ENCODE results near the gene LTB.
A peak's percentile ranks its signal among the peaks of the same experiment; 100 is the strongest.

The LTB gene

GRCh38 chr6:31582230-31582643 is at the start of gene LTB:
Gene LTB (minus strand): TSS chr6:31582424. CDS start chr6:31582417, 7 bp downstream.
- no peak for DNase-seq (ENCODE audit: extremely low read depth, low read depth)
- peak within 1 kb of the TSS; percentile 64 for H3K4me3 ChIP-seq (replicated peaks; ENCODE audit: low read depth, low read length)
- TF ChIP-seq, protein P1, sequence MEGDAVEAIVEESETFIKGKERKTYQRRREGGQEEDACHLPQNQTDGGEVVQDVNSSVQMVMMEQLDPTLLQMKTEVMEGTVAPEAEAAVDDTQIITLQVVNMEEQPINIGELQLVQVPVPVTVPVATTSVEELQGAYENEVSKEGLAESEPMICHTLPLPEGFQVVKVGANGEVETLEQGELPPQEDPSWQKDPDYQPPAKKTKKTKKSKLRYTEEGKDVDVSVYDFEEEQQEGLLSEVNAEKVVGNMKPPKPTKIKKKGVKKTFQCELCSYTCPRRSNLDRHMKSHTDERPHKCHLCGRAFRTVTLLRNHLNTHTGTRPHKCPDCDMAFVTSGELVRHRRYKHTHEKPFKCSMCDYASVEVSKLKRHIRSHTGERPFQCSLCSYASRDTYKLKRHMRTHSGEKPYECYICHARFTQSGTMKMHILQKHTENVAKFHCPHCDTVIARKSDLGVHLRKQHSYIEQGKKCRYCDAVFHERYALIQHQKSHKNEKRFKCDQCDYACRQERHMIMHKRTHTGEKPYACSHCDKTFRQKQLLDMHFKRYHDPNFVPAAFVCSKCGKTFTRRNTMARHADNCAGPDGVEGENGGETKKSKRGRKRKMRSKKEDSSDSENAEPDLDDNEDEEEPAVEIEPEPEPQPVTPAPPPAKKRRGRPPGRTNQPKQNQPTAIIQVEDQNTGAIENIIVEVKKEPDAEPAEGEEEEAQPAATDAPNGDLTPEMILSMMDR (IDR thresholded peaks at IDR 0.05; ENCODE audit: low read depth, low read length, missing control alignments), result no peak

- no peak overlapping the region for H3K4me3 ChIP-seq (replicated peaks; ENCODE audit: low read depth, low read length)
- TF ChIP-seq, protein P1 (IDR thresholded peaks at IDR 0.05; ENCODE audit: low read depth, low read length, missing control alignments), result no peak
- no peak for DNase-seq (ENCODE audit: extremely low read depth, low read depth)
Measured at GRCh38 chr6:31631681-31632278, 49.6 kb upstream of the LTB start.

DNA sequence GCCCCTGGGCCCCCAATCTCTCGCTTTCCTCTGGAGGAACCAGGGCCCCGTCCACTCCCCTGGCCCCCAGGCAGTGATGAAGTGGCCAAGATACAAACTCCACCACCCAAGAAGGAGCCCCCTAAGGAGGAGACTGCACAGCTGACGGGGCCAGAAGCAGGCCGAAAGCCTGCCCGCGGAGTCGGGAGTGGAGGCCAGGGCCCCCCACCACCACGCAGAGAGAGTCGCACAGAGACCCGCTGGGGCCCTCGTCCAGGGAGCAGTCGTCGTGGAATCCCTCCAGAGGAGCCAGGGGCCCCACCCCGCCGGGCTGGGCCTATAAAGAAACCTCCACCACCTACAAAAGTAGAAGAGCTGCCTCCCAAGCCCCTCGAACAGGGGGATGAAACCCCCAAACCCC is 49.0 kb upstream of the LTB start:
- no peak overlapping the region for H3K4me3 ChIP-seq (replicated peaks; ENCODE audit: low read depth, low read length)
- TF ChIP-seq, protein P1 (IDR thresholded peaks at IDR 0.05; ENCODE audit: low read depth, low read length, missing control alignments), result no peak
- no peak for DNase-seq (ENCODE audit: extremely low read depth, low read depth)

DNA sequence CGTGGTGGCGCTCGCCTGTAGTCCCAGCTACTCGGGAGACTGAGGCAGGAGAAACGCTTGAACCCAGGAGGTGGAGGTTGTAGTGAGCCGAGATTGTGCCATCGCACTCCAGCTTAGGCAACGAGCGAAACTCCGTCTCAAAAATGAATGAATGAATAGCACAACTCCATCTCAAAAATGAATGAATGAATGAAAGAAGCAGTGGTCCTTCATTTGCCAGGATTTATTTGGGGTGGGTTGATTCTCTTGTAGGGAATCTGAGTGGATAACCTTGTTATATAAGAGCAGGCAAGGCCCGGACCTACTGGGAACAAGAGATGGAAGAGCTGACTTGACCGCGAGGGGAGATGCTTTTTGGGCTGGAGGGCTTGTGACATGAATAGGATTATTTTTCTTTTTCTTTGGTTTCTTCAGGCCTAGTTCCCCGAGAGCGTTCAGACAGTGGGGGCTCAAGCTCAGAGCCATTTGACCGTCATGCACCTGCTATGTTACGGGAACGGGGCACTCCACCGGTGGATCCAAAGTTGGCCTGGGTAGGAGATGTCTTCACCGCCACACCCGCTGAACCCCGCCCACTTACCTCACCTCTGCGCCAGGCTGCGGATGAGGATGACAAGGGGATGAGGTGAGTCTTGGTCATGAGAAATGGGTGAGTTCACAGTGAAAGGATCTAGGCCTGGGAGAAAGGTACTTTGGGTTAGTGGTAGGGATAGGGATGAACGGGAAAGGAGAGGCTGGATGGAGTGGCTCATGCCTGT is 48.1 kb upstream of the LTB start:
- no peak for DNase-seq (ENCODE audit: extremely low read depth, low read depth)
- H3K4me3 ChIP-seq (replicated peaks; ENCODE audit: low read depth, low read length), result no peak overlapping the region

DNA sequence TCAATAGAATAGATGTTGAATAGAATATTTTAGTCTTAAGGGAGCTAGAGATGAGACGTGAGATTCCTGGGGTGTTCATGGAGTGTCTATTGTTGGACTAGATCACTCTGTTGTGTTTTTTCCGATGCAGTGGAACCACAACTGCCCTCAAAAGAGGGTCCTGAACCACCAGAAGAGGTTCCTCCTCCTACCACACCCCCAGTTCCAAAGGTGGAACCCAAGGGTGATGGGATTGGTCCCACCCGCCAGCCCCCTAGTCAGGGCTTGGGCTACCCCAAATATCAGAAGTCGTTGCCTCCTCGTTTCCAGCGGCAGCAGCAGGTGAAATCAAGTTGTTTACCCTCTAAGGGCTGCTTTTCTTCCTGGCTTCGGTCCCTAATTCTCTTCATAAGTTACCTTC is 46.8 kb upstream of the LTB start:
- TF ChIP-seq, protein P1 (IDR thresholded peaks at IDR 0.05; ENCODE audit: low read depth, low read length, missing control alignments), result no peak
- no peak overlapping the region for H3K4me3 ChIP-seq (replicated peaks; ENCODE audit: low read depth, low read length)
- DNase-seq (ENCODE audit: extremely low read depth, low read depth), result no peak

More for the DNA sequence above, 48.1 kb upstream of the LTB start:
- TF ChIP-seq, protein P1 (IDR thresholded peaks at IDR 0.05; ENCODE audit: low read depth, low read length, missing control alignments), result no peak

GRCh38 chr6:31627690-31628287 is 45.6 kb upstream of the LTB start:
- DNase-seq (ENCODE audit: extremely low read depth, low read depth), result no peak
- no peak overlapping the region for H3K4me3 ChIP-seq (replicated peaks; ENCODE audit: low read depth, low read length)
- TF ChIP-seq, protein P1 (IDR thresholded peaks at IDR 0.05; ENCODE audit: low read depth, low read length, missing control alignments), result no peak
